ENCODE measurements around the gene LRRC8D.

DNA sequence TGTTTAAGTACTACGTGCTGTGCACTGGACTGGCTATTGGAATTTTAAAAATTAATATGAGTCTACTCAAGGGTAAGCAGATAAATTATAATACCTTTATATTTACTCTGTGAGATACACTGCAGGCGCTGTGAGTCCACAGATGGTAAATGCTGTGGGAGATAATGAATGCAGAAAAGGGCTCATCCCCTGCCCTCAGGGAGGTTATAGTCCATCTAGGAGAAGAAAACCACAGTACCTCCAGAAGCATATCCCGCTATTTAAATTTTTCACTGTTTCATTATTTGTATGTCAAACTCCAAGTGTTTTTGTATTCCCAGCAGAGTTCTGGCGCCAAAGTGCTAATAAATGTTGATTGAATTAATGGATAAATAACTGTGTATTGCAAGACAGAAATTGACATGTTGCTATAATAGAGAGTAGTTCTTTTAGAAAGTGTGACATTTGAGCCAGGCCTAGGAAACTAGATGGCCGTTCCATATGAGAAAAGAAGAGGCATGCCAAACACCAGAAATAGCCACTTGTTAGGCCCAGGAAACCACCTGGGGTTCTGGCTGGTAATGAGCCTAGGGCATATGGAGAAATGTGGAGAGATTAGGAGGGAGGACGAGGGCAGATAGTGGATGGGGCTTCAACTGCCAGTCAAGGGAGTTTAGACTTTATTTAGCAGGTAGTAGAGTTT, 61.7 kb downstream of the LRRC8D start:
- TF ChIP-seq POLR2A (IDR thresholded peaks at IDR 0.05; ENCODE audit: borderline replicate concordance, extremely low read depth, insufficient read depth, insufficient read length) (no peak), CEBPB (IDR thresholded peaks at IDR 0.05; ENCODE audit: low read depth) (no peak), JUND (IDR thresholded peaks at IDR 0.05) (no peak), POLR2AphosphoS5 (IDR thresholded peaks at IDR 0.05; ENCODE audit: low read depth, low read length) (no peak)
- TF ChIP-seq, protein P1, sequence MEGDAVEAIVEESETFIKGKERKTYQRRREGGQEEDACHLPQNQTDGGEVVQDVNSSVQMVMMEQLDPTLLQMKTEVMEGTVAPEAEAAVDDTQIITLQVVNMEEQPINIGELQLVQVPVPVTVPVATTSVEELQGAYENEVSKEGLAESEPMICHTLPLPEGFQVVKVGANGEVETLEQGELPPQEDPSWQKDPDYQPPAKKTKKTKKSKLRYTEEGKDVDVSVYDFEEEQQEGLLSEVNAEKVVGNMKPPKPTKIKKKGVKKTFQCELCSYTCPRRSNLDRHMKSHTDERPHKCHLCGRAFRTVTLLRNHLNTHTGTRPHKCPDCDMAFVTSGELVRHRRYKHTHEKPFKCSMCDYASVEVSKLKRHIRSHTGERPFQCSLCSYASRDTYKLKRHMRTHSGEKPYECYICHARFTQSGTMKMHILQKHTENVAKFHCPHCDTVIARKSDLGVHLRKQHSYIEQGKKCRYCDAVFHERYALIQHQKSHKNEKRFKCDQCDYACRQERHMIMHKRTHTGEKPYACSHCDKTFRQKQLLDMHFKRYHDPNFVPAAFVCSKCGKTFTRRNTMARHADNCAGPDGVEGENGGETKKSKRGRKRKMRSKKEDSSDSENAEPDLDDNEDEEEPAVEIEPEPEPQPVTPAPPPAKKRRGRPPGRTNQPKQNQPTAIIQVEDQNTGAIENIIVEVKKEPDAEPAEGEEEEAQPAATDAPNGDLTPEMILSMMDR (IDR thresholded peaks at IDR 0.05 in 2 of 3, conservative IDR thresholded peaks at IDR 0.05 in 1 of 3; ENCODE audit: borderline replicate concordance in 1 of 3, insufficient read depth in 1 of 3, low read depth in 2 of 3, low read length in 2 of 3): no peak
- TF ChIP-seq, protein P2, sequence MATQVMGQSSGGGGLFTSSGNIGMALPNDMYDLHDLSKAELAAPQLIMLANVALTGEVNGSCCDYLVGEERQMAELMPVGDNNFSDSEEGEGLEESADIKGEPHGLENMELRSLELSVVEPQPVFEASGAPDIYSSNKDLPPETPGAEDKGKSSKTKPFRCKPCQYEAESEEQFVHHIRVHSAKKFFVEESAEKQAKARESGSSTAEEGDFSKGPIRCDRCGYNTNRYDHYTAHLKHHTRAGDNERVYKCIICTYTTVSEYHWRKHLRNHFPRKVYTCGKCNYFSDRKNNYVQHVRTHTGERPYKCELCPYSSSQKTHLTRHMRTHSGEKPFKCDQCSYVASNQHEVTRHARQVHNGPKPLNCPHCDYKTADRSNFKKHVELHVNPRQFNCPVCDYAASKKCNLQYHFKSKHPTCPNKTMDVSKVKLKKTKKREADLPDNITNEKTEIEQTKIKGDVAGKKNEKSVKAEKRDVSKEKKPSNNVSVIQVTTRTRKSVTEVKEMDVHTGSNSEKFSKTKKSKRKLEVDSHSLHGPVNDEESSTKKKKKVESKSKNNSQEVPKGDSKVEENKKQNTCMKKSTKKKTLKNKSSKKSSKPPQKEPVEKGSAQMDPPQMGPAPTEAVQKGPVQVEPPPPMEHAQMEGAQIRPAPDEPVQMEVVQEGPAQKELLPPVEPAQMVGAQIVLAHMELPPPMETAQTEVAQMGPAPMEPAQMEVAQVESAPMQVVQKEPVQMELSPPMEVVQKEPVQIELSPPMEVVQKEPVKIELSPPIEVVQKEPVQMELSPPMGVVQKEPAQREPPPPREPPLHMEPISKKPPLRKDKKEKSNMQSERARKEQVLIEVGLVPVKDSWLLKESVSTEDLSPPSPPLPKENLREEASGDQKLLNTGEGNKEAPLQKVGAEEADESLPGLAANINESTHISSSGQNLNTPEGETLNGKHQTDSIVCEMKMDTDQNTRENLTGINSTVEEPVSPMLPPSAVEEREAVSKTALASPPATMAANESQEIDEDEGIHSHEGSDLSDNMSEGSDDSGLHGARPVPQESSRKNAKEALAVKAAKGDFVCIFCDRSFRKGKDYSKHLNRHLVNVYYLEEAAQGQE (IDR thresholded peaks at IDR 0.05; ENCODE audit: low read depth): no peak
- TF ChIP-seq, protein P3, sequence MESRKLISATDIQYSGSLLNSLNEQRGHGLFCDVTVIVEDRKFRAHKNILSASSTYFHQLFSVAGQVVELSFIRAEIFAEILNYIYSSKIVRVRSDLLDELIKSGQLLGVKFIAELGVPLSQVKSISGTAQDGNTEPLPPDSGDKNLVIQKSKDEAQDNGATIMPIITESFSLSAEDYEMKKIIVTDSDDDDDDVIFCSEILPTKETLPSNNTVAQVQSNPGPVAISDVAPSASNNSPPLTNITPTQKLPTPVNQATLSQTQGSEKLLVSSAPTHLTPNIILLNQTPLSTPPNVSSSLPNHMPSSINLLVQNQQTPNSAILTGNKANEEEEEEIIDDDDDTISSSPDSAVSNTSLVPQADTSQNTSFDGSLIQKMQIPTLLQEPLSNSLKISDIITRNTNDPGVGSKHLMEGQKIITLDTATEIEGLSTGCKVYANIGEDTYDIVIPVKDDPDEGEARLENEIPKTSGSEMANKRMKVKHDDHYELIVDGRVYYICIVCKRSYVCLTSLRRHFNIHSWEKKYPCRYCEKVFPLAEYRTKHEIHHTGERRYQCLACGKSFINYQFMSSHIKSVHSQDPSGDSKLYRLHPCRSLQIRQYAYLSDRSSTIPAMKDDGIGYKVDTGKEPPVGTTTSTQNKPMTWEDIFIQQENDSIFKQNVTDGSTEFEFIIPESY (IDR thresholded peaks at IDR 0.05; ENCODE audit: extremely low read depth, insufficient replicate concordance, low read length): no peak

Measured in HCT116 (cell line).